ENCODE data around the gene GEMIN7.

GRCh38 chr19:45130236-45130635 lies 51.2 kb downstream of the GEMIN7 start:
- TF ChIP-seq POLR2A (IDR thresholded peaks at IDR 0.05) (no peak), POLR2AphosphoS5 (IDR thresholded peaks at IDR 0.05) (peak in 1 of 3 donors; percentile 34)
- TF ChIP-seq, protein P1, sequence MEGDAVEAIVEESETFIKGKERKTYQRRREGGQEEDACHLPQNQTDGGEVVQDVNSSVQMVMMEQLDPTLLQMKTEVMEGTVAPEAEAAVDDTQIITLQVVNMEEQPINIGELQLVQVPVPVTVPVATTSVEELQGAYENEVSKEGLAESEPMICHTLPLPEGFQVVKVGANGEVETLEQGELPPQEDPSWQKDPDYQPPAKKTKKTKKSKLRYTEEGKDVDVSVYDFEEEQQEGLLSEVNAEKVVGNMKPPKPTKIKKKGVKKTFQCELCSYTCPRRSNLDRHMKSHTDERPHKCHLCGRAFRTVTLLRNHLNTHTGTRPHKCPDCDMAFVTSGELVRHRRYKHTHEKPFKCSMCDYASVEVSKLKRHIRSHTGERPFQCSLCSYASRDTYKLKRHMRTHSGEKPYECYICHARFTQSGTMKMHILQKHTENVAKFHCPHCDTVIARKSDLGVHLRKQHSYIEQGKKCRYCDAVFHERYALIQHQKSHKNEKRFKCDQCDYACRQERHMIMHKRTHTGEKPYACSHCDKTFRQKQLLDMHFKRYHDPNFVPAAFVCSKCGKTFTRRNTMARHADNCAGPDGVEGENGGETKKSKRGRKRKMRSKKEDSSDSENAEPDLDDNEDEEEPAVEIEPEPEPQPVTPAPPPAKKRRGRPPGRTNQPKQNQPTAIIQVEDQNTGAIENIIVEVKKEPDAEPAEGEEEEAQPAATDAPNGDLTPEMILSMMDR (IDR thresholded peaks at IDR 0.05 in 8 of 11, conservative IDR thresholded peaks at IDR 0.05 in 3 of 11) = no peak

Measured in spleen (tissue), 7 donors.